HG03354 (cell line): ENCODE measurements around the gene COX4I1.

Experiments
- ATAC-seq: cut with Tn5 transposase; IDR thresholded peaks from one replicate; pipeline ENCODE4 v1.9.1; 2021; ENCODE audit warnings: mild to moderate bottlenecking; ENCODE audit not compliant: unreplicated experiment, poor library complexity, severe bottlenecking

The COX4I1 gene

DNA sequence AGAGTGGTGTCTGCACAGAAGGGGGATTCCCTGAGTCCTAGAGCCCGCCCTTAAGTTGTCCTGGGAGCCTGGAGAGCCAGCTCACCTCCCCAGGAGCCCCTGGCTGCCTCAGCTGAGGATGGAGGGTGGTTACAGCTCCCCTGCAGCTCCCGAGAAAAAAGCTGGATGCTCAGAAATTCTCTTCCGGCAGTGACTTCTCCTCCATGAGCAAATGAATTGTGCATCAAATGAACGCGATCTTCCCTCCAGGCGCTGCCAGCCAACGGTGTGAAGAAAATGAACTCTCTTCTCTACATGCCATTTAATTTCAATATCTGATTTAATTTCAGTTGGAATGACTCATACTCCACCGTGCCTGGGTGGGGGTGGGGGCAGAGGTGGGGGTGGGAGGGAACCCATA lies 34.3 kb upstream of the COX4I1 start:
- no peak for ATAC-seq

DNA sequence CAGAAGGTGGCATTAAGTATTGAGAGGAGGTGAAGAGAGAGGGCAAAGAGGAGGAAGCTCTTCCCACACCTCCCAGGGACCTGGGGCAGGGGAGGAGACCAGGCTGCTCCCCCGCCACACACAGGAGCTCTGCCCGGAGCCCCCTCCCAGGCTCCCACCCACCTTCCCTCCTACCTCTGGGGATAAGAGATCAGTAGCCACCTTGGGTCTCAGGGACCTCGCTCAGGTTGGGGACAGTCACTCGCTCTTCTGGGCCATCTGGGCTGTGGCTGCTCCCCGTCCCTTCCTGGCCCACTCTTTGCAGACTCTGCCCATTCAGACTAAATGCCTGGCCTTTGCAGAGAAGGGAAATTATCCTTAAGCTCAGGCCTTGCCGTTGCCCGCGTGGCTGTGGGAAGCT lies 33.7 kb upstream of the COX4I1 start:
- no peak for ATAC-seq

DNA sequence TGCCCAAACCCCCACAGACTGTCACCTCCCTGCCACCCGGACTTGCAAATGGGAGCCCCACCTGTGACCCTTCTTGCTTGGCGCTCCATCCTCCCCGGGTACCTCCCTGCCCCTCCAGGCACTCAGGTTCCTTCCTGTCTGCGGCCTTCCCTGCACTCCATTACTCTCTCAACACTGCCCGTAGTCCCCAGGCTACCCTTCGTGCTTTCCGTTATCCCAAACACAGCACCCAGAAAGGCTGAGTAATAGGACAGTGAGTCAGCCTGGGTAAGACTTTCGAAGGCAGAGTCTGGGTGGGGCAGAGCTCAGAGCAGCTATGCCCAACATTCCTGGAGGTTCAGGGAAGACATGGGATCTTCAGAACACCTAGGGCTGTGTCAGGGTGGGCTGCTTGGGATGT lies 32.0 kb upstream of the COX4I1 start:
- ATAC-seq, result no peak

DNA sequence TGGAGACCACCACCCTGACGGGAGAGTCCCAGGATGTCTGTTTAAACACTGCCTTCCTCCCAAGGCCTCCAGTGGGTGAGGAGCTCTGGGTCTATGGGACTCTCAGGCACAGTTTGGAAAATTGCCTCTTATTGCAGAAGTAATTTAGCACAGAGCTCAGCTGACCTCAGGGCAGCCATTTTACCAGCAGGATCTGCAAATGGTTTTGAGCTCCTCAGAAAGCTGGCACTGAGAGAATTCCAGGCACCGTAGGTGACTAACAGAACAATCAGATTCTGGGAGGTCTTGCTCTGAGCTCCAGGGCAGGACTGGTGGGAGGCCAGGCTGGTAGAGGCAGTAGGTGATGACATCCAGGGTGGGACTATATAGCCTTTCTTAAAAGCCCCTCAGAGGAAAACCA lies 31.3 kb upstream of the COX4I1 start:
- ATAC-seq, result no peak

DNA sequence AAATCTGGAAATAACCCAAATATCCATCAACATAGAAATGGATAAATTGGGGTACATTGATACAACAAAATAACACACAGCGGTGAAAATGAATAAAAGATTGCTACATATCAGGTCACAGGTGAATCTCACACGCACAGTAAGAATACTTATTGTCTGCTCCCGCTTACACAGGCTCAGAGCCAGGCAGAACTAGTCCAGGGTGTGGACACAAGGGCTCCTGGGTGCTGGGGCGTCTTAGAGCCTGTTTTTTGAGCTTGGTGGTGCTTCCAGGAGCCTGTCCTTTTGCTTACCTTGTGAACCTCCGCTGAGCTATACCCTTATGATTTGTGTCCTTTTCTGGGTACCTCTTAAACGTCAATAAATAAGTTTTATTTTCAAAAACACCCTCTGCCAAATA lies 28.8 kb upstream of the COX4I1 start:
- ATAC-seq, result no peak

DNA sequence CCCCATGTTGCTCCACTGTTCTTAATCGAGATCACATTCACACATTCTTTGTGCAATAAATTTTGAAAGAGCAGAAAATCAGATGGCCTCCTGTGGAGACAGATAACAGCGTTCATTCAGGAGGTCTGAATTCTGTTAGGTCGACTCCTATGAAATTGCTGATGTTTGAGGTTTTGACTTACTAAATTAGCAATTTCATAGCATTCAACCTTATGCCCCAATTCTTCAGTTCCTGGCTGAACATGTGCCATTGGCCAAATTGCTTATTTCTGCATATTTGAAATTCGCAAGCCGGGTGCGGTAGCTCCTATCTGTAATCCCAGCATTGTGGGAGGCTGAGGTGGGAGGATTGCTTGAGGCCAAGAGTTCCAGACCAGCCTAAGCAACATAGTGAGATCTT lies 26.5 kb upstream of the COX4I1 start:
- ATAC-seq, result no peak

DNA sequence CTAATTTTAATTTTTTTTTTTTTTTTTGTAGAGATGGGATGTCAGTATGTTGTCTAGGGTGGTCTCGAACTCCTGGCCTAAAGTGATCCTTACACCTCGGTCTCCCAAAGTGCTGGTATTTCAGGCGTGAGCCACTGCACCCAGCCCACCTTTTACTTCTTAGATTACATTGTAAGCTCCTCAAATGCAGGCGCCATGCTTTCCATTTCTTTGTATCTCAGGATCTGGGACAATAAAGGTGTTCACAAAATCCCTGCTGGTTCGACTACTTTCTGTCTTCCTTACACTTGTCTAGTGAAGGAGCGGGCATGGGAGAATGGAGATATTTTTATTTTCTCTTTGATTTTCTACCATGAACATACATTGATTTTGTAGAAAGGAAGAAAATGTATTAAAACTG lies 25.4 kb upstream of the COX4I1 start:
- ATAC-seq, result no peak

DNA sequence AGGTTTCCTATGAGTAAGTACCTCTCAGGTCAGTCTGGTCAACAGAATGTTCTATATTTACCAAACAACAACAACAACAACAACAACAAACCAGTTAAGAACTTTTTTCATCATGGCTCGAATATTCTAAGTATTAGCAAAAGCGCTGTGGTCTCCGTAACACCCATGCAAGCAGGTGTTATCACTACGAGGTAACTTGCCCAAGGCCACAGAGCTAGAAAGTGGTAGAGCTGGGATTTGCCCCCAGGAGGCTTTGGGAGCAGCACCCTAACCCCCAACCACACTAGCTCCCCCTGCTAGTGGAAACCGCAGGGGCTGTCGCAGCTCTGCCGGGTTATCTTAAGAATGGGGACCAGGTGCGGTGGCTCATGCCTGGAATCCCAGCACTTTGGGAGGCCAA lies 24.7 kb upstream of the COX4I1 start:
- ATAC-seq, result no peak

DNA sequence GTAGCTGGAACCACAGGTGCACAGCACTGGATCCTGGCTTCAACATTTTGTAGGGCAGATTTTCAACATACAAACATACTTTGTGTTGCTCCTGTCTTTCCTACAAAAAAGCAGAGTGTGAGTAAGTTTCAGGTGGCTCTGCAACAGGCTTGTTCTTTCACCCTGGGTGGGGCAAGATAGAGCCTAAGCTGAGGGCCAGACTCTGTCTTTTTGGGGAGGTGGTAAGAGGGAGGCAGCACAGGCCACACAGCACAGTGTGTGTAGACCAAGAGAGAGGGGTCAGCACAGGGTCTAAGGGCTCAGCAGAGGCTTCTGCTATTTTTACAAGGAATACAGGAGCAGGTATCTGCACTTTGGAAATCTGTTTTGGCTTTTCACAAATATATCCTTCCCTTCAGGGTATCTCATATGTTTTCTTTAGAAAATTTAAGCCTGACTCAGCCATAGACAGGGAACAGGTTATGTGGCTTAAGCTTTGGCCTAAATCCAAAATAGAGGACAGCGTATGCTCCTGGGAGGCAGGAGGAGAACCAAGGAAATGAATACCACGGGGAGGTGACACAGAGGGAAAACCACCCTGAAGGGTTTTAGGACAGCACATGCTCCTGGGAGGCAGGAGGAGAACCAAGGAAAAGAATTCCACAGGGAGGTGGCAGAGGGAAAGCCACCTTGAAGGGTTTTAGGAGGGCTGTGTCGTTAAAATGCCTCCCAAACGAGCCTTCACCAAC lies 21.7 kb upstream of the COX4I1 start:
- no peak for ATAC-seq

DNA sequence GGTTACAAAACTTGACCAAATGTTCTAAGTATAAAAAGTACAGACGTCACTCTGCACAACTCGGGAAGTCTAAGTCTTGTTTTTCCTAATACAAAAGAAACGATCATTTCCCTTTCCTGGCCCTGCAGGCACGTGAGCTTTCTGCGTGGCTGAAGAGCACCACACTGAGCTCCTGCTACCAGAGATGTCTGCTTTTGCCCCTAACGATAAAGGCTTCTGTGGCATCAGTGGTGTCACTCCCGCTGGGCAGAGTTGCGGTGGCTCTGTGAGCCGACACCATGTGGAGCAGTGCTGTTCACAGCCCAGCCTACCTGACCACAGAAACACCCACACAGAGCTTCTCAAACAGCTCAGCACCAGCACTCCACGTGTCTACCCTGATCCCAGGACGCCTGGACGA lies 20.6 kb upstream of the COX4I1 start:
- ATAC-seq, result no peak

DNA sequence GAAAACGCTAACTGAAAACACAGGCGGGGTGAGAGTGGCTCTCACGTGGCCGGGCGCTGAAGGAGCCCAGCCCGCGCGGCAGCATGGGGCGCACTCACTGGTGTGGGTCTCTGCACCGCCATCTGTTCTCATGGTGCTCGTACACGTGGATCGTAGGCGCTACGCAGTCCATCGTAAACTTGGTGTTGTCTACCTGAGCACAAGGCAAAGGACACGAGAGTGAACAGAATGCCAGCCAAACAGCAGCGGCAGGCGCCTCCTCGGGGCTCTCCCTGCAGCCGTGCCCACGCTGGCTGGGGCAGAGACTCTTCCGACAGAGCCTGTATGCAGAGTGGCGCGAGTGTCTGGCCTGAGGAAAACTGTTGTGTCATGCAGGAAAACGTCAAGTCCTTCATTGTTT lies 19.2 kb upstream of the COX4I1 start:
- ATAC-seq, result no peak

DNA sequence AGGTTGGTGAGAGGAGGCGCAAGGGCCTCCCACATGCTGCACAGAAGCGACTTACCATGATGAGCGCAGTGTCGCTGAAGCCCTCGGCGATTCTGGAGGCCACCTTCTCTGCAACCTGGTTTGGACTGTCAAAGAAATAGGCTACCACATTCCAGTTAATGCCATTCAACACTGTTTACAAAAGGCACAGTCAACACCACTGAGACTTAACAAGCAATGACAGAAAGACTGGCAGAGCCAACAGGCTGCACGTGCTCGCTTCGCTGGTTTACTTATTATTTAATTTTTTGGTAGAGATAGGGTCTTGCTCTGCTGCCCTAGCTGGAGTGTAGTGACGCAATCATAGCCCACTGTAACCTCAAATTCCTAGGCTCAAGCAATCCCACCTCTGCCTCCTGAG lies 18.3 kb upstream of the COX4I1 start:
- ATAC-seq, result no peak

DNA sequence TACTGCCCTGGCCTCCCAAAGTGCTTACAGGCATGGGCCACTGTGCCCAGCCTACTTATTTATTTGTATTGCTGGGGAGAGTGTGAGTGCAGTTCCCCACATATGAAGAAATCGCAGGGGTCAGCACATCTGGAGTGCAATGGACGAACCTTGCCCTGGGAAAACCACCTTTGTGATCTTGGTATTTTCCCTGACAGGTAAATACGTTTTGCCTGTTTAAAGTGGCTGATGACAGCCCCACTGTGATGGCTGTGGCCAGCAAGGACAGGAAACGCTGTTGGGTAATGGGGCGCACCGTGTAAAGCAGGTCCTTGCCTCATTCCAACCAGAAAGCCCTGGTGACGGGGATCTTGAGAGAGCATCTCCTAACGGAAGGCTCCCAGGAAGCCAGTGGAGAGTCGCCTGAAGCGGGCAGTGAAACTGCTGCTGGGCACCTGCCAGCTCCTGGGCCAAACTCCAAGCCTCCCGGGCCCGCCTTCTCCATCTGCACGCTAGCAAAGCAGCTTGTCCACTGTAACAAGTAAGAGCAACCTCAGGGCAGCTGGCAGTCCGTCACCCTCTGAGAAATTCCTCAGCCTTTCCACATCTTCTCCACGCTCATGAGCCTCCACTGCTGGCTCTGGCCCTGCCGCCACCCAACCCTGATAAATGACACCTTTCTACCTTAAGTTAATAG lies 17.7 kb upstream of the COX4I1 start:
- no peak for ATAC-seq

DNA sequence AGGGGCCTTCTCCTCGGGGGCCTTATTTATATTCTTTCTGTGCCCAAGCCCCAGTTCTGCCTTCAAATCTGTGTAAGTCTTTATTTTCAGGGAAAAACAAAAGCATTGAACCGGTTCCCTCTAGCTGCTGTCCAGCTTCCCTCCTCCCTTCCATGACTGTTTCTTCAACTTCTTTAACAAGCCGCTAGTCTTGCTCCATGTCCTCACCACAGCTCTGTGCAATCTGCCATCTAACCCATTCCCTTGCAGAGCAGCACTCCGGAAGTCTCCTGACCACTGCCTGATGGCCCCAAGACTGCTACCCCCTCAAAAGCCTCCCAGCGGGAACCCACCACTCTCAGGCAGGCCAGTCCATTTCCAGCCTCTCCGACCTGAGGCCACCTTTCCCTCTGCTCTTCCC lies 17.0 kb upstream of the COX4I1 start:
- ATAC-seq, result no peak

DNA sequence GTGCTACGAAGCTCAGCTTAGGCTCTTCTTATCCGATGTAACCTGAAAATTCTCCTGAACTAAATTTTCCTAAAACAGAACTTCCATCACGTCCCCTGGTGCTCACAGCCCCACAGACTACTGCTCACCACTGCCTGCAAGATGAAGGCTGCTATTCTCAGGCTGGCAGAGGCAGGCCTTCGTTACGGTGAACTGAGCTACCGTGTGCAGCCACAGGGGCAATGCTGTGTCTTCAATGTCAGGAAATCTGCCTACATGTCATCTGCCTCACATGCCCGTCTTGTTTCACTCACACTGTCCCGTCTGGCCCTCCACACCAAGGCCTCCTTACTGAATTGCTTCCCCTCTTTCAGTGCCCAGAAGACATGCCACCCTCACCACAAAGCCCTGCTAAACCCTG lies 16.1 kb upstream of the COX4I1 start:
- no peak for ATAC-seq

DNA sequence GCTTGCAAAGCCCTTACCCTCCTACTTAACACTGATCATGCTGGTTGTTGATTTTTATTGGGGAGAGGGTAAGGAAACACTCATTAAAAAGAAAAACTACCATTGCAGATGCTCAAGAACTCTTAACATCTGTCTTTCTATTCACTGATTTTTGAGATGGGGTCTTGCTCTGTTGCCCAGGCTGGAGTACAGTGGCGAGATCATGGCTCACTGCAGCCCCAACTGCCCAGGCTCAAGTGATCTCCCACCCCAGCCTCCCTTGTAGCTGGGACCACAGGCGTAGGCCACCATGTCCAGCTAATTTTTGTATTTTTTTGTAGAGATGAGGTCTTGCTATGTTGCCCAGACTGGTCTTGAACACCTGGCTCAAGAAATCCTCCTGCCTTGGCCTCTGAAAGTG lies 14.7 kb upstream of the COX4I1 start:
- no peak for ATAC-seq

DNA sequence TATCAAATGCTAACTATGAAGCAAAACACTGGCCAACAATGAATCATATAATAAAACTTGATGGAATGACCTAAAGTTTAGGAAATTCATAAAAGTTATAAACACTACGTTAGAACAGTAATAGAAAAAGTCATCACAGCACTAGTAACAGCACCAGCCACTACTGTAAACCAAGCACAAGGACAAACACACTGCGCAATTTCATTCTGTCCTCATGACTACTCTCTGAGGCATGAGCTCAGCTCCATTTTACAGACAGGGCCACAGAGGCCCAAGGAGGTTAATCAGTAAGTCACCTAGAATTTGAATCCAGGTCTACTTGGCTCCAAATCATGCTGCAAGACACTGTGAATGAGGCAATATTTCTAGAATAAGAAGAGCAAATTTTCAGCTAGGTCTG lies 13.6 kb upstream of the COX4I1 start:
- no peak for ATAC-seq

DNA sequence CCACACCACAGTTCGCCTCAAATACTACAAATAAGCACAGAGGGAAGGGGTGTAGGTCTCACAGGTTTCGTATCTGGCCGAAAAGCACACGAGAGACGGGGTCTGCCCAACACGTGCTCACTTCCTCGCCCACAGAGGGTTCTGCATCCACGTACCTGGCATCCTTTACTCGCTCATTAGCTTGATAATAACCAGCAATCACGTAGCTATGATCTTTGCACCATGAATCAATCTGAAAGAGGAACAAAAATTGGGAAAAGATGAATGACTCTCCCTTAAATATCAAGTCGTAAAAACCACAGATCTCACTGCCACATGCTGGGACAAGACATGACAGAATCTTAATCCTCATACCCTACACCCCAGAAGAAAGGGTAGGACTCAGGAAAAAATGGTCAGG lies 10.7 kb upstream of the COX4I1 start:
- no peak for ATAC-seq

DNA sequence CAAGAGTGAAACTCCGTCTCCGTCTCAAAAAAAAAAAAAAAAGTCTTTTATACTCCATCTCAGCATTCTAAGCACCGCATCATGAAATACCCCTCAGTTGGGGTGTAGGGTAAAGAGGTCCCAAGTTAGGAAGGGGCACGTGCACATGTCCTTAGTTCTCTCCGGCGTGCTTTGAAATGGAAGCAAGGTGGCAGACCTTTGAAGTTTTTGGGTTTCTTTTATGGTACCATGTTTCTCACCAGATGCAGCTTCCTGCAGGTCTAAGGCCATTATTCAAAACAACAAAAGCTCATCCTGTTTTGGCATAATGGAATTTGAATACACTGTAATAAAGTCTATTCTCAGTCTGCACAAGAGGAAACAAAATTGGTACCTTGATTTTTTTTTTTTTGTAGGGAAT lies 9.7 kb upstream of the COX4I1 start:
- ATAC-seq, result no peak

DNA sequence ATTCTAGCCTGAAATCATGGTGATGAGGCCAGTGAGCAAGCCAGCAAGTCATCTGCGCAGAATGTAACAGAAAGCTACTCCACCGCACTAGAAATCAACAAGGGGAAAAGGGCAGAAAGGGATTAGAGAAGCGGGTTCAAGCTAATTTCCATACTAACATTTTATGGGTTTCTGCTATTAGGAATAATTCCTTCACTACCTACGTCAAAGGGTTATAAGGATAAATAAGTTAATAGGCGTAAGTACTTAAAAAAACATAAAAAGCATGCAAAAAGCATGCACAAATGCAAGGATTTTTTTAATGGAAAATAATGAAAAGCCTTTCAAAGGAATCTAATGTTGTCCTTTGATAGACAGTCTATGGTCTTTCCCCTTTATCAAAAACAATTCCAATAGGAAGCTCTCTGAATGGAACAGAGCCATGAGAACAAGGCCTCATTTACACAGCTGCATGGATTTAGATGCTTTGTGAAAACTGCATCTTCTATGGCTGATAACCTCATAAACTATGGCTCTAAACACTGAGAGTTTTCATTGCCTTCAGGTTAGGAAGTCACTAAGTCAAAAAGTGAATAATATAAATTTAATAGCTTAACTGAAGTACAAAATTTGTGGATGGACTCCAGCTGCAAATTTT lies 5.7 kb upstream of the COX4I1 start:
- no peak for ATAC-seq

DNA sequence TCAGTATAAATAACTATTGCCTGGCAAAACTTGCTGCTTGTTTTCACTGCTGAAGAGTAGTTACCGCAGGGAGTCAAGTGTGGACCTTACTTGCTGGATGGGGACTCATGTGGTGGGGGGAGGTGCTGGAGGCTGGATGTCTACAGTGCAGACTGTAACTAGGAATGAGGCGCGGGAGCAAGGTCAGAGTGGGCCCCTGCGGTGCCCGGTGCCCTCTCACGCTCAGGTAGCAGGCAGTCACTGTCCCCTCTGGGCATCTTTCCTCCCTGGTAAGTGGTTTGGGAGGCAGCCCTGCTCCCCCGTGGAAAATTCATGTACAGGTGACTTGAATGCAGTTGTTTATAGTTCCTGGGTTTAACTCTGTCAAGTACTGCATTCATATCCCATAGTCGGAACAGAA lies 4.8 kb upstream of the COX4I1 start:
- no peak for ATAC-seq
